Muscle layer of duodenum (tissue), 2 donors: ENCODE measurements around the gene EHD3.

Source experiments
- H3K27ac ChIP-seq: one replicate; pipeline ENCODE4 v1.7.0; 2013; ENCODE audit warnings: mild to moderate bottlenecking, low read length
- H3K27me3 ChIP-seq: one replicate; pipeline ENCODE4 v1.7.0; 2013; ENCODE audit warnings: low read depth, mild to moderate bottlenecking, control low read depth, low read length
- H3K36me3 ChIP-seq, 2 donors: one replicate each; pipeline ENCODE4 v1.7.0; 2013; ENCODE audit warnings: low read length in 2 of 2, control low read depth in 1 of 2, mild to moderate bottlenecking in 1 of 2; ENCODE audit not compliant: insufficient read depth in 2 of 2, control insufficient read depth in 1 of 2
- H3K4me1 ChIP-seq, 2 donors: one replicate each; pipeline ENCODE4 v1.7.0; 2013; ENCODE audit warnings: low read length in 2 of 2, mild to moderate bottlenecking in 2 of 2, control low read depth in 1 of 2, moderate library complexity in 1 of 2; ENCODE audit not compliant: insufficient read depth in 2 of 2, control insufficient read depth in 1 of 2
- H3K4me3 ChIP-seq, 2 donors: one replicate each; pipeline ENCODE4 v1.7.0; 2013; ENCODE audit warnings: low read length in 2 of 2, low read depth in 1 of 2, mild to moderate bottlenecking in 1 of 2
- H3K9me3 ChIP-seq, 2 donors: one replicate each; pipeline ENCODE4 v1.7.0; 2013; ENCODE audit warnings: low read length in 2 of 2, control low read depth in 1 of 2, mild to moderate bottlenecking in 1 of 2; ENCODE audit not compliant: control insufficient read depth in 1 of 2
- donor health status: healthy.

Gene EHD3

GRCh38 chr2:31249009-31249690 is 15.2 kb downstream of the EHD3 start:
- no peak overlapping the region for H3K4me3 ChIP-seq
- no peaks in the 10 kb centered on the region for H3K9me3 ChIP-seq
- no peaks in the 10 kb centered on the region for H3K4me1 ChIP-seq
- H3K36me3 ChIP-seq = peaks cover 0 to 28% of the 10 kb centered on the region in 2 donors
- H3K27me3 ChIP-seq = no peaks in the 10 kb centered on the region
- H3K27ac ChIP-seq = no peak overlapping the region

GRCh38 chr2:31251018-31251417 is 17.1 kb downstream of the EHD3 start:
- H3K36me3 ChIP-seq = peaks cover 0 to 23% of the 10 kb centered on the region in 2 donors
- no peaks in the 10 kb centered on the region for H3K27me3 ChIP-seq
- H3K27ac ChIP-seq = no peak overlapping the region
- H3K4me1 ChIP-seq = no peaks in the 10 kb centered on the region
- no peaks in the 10 kb centered on the region for H3K9me3 ChIP-seq
- H3K4me3 ChIP-seq = no peak overlapping the region

GRCh38 chr2:31251851-31252250 is 17.9 kb downstream of the EHD3 start:
- Histone ChIP-seq H3K36me3 (peaks cover 0 to 25% of the 10 kb centered on the region in 2 donors), H3K9me3 (no peaks in the 10 kb centered on the region), H3K27me3 (no peaks in the 10 kb centered on the region), H3K4me1 (no peaks in the 10 kb centered on the region), H3K4me3 (no peak overlapping the region), H3K27ac (no peak overlapping the region)

DNA sequence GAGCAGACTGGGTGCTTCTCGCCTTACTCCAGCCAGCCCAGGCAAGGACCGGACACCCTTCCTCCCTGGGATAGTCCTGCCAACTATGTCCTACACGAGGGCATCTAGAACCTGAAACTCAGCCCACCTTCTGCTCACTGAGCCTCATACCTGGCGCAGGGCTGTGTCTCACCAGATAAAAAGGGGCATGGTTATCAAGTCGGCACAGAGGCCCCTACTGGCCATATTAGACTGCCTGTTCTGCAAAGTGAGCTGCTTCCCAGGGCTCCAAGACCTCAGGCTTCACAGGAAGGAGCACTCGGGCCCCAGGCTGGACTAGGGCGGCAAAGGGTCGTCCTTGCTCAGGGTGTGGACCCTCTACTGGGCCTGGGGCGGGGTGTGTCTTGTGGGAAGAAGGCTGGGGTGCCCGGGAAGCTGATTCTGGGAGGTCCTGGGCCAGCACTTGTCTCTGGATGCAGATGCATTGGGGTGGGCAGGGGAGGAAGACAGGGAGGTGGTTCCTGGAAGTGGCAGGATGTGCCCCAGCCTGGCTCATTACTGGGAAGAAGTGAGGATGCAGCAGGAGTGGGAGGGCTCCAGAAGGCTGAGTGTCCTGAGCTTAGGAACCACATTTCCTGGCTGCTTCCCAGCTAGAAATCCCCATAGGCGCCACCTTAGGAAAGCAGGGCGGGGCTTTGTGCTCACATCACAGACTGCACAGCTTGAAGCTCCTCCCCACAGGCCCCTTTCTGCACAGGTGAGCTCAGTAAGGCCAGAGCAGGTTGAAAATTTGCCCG is 19.6 kb downstream of the EHD3 start:
- Histone ChIP-seq H3K27ac (no peak overlapping the region), H3K27me3 (no peaks in the 10 kb centered on the region), H3K4me3 (no peak overlapping the region), H3K9me3 (no peaks in the 10 kb centered on the region), H3K4me1 (no peaks in the 10 kb centered on the region), H3K36me3 (peaks cover 0 to 17% of the 10 kb centered on the region in 2 donors)

DNA sequence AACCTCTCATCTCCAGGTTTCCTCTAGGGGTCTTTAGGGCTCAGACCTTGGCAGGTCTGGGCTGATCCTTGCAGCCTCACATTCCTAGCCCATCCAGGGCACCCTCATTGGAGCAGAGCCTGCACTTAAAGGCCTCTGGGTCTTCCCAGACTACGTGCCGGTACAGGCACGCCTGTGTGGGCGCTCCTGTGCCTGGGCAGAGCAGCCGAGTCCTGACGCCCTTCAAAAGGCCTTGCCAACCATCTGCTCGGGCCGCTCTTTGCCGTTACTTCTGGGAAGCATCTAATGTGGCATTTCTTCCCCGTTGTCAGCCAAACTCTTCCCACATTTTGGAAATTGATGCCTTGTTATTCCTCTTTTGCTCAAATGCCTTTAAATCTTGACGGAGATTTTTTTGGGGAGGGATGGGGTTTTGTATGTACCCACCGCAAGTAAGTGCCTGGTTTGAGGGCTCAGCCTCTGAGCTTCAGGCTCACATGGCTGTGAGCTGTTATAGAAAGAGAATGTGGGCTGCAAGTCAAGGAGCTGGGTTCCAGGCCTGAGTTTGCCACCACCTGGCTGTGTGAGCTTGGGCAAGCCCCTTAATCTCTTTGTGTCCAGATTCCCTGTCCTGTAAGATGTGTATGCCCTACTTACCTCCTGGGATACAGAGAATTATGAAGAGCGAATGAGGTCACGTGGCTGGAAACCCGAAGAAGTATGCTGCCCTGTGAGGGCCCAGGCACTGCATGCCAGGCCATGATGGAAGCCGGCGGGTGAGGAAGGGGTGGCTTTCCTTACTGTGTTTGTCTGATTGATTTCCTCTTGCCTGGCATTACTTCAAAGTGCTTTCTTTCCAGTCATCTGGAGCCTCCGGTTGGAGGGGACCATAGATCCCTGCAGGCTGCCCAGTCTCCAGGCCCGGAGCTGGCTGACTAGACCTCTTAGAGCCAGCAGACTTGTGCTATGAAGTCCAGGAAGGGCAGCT is 20.6 kb downstream of the EHD3 start:
- no peaks in the 10 kb centered on the region for H3K9me3 ChIP-seq
- H3K4me1 ChIP-seq = no peaks in the 10 kb centered on the region
- peaks cover 0 to 8% of the 10 kb centered on the region in 2 donors for H3K36me3 ChIP-seq
- no peak overlapping the region for H3K27ac ChIP-seq
- no peaks in the 10 kb centered on the region for H3K27me3 ChIP-seq
- no peak overlapping the region for H3K4me3 ChIP-seq

DNA sequence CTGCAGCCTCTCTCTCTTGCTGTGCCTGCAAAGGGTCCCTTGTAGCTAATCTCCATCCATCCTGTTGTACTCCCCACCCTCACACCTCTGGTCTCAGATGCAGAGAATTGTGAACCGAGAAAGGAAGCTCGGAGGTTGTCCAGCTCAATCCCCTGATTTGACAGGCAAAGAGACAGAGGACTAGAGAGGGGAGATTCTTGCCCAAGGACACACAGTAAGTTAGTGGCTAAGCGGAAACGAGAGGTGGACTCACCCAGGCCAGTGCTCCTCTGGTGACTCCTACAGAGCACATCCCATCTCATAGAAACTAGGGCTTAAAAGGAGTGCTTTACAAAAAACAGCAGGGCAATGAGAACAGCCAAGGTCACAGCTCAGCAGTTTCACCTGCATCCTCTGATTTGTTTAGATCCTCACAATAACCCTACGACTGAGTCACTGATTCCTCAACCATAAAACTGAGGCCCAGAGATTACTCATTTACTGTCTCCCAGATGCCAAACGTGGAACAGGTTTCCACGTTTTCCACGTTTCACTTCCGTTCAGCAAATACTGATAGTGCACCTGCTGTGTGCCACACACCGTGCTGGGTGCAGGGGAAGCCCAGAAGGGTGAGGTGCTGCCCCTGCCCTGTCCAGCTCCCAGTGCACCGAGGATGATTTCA is 22.1 kb downstream of the EHD3 start:
- Histone ChIP-seq H3K27ac (no peak overlapping the region), H3K4me3 (no peak overlapping the region), H3K4me1 (no peaks in the 10 kb centered on the region), H3K36me3 (peaks cover 0 to 5% of the 10 kb centered on the region in 2 donors), H3K27me3 (no peaks in the 10 kb centered on the region), H3K9me3 (no peaks in the 10 kb centered on the region)

DNA sequence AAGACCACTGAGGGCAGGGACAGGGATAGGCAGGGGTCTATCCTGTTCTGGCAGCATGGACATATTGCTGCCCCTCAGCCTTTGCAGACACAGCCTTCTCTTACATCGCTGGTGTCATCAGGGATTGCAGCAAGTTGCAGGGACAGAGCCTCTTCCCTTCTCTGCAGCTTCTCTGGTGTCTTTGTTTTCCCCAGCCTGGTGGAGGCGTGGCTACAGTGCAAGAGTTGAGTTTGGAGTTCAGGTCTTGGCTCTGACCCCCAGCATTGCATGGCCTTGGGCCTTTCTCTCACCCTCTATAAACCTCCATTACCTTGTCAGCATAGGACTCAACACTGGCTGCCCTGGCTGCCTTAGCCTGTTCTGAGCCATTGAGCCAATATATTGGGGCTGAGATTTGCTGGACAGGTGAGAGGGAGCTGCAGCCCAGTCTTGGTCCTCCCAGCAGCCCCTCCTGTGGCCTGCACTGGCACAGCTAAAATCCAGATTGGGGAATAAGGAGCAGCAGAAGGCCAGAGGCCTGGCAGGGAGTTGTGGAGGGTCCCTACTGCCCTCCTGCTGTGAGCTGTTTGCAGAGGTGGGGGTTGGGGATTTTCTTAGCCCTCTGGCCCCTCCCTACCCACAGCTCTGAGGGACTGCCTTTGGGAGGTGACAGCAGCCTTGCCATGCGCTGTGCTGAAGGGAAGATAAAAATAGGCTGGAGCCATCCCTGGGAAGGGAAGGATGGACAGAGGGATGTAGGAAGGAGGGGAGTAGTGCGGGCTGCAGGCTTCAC is 22.8 kb downstream of the EHD3 start:
- no peak overlapping the region for H3K4me3 ChIP-seq
- no peaks in the 10 kb centered on the region for H3K4me1 ChIP-seq
- no peak overlapping the region for H3K27ac ChIP-seq

DNA sequence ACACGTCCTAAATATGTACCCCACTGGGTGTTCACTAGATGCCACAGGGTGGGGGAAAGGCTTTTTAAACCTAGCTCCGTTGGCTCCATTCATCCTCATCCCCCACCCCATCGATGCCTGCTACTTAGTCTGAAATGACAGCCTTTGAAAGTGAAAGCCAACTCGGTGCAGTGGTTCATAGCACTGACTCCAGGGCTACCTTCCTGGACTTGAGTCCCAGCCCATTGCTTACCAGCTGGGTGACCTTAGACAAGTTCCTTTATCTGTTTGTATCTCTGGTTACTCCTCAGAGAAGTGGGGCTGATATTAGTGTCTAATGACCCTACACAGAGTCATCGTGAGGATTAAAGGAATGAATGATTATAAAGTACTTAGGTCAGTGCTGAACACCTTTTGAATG is 24.4 kb downstream of the EHD3 start:
- Histone ChIP-seq H3K9me3 (no peaks in the 10 kb centered on the region), H3K27me3 (no peaks in the 10 kb centered on the region), H3K4me1 (no peaks in the 10 kb centered on the region), H3K4me3 (no peak overlapping the region), H3K27ac (no peak overlapping the region), H3K36me3 (peaks cover 0 to 13% of the 10 kb centered on the region in 2 donors)

More for the DNA sequence above, 22.8 kb downstream of the EHD3 start:
- no peaks in the 10 kb centered on the region for H3K9me3 ChIP-seq
- peaks cover 0 to 9% of the 10 kb centered on the region in 2 donors for H3K36me3 ChIP-seq
- H3K27me3 ChIP-seq = no peaks in the 10 kb centered on the region

- no peaks in the 10 kb centered on the region for H3K4me1 ChIP-seq
- H3K4me3 ChIP-seq = no peak overlapping the region
- H3K36me3 ChIP-seq = peaks cover 0 to 13% of the 10 kb centered on the region in 2 donors
- H3K27me3 ChIP-seq = no peaks in the 10 kb centered on the region
- H3K9me3 ChIP-seq = no peaks in the 10 kb centered on the region
- H3K27ac ChIP-seq = no peak overlapping the region
Measured at GRCh38 chr2:31259075-31259474, 25.1 kb downstream of the EHD3 start.

GRCh38 chr2:31260870-31261269 is 26.9 kb downstream of the EHD3 start:
- H3K9me3 ChIP-seq = no peaks in the 10 kb centered on the region
- H3K27ac ChIP-seq = no peak overlapping the region
- no peaks in the 10 kb centered on the region for H3K4me1 ChIP-seq
- no peak overlapping the region for H3K4me3 ChIP-seq
- peaks cover 0 to 15% of the 10 kb centered on the region in 2 donors for H3K36me3 ChIP-seq
- no peaks in the 10 kb centered on the region for H3K27me3 ChIP-seq
